CD4-positive, alpha-beta T cell treated with Interleukin-6 for 4 hours (primary cell): ENCODE measurements around the gene RBFOX1.
"Not testable (repeated sequence)": the region's sequence is repeated elsewhere in the genome, so short reads cannot be mapped to it uniquely, and the experiment has no call there.

ENCODE experiments used
- DNase-seq: peaks from one replicate; pipeline ENCODE4 v3.0.0-alpha.2; 2020; ENCODE audit warnings: mixed read lengths

RBFOX1 gene

GRCh38 chr16:7487574-7488323 is 155.1 kb downstream of the RBFOX1 start:
- no peak for DNase-seq

GRCh38 chr16:7492122-7492521 is 159.5 kb downstream of the RBFOX1 start:
- DNase-seq = no peak

GRCh38 chr16:7493133-7493532 is 160.5 kb downstream of the RBFOX1 start:
- DNase-seq = no peak

GRCh38 chr16:7497691-7498090 is 165.0 kb downstream of the RBFOX1 start:
- DNase-seq = no peak

GRCh38 chr16:7501868-7502267 is 169.2 kb downstream of the RBFOX1 start:
- DNase-seq = no peak

- DNase-seq = not testable (repeated sequence)
Observed at GRCh38 chr16:7502591-7503157, 170.0 kb downstream of the RBFOX1 start.

- no peak for DNase-seq
Observed at GRCh38 chr16:7503666-7504065, 171.0 kb downstream of the RBFOX1 start.

- DNase-seq = no peak
Observed at GRCh38 chr16:7504844-7505243, 172.2 kb downstream of the RBFOX1 start.

- no peak for DNase-seq
Observed at GRCh38 chr16:7505495-7505894, 172.8 kb downstream of the RBFOX1 start.

- no peak for DNase-seq
Observed at GRCh38 chr16:7506363-7506762, 173.7 kb downstream of the RBFOX1 start.

- no peak for DNase-seq
Observed at GRCh38 chr16:7508656-7509055, 176.0 kb downstream of the RBFOX1 start.

- DNase-seq = no peak
Observed at GRCh38 chr16:7509963-7510601, 177.4 kb downstream of the RBFOX1 start.

- DNase-seq = no peak
Observed at GRCh38 chr16:7511549-7512260, 179.1 kb downstream of the RBFOX1 start.

GRCh38 chr16:7512503-7512902 is 179.9 kb downstream of the RBFOX1 start:
- no peak for DNase-seq

GRCh38 chr16:7513429-7513828 is 180.8 kb downstream of the RBFOX1 start:
- DNase-seq = no peak

GRCh38 chr16:7515543-7515942 is 182.9 kb downstream of the RBFOX1 start:
- DNase-seq = no peak

- DNase-seq = no peak
Observed at GRCh38 chr16:7517496-7517895, 184.9 kb downstream of the RBFOX1 start.

GRCh38 chr16:7518158-7518557 is 185.5 kb downstream of the RBFOX1 start:
- DNase-seq = no peak

GRCh38 chr16:7521834-7522233 is 189.2 kb downstream of the RBFOX1 start:
- DNase-seq = no peak

- DNase-seq = no peak
Observed at GRCh38 chr16:7524419-7524818, 191.8 kb downstream of the RBFOX1 start.

- DNase-seq = no peak
Observed at GRCh38 chr16:7526736-7527135, 194.1 kb downstream of the RBFOX1 start.

- DNase-seq = no peak
Observed at GRCh38 chr16:7532534-7532933, 199.9 kb downstream of the RBFOX1 start.

GRCh38 chr16:7534749-7535148 is 202.1 kb downstream of the RBFOX1 start:
- DNase-seq = no peak

GRCh38 chr16:7541026-7541425 is 208.4 kb downstream of the RBFOX1 start:
- DNase-seq = no peak
